NT2/D1 (cell line): ENCODE results near the gene SCNN1G.

Source experiments
- DNase-seq: peaks from one replicate; pipeline ENCODE4 v3.0.0-alpha.2; 2011; ENCODE audit warnings: low read depth, low spot score
- H3K27me3 ChIP-seq: 2 replicates; pipeline ENCODE4 v1.6.0; 2011; ENCODE audit warnings: mild to moderate bottlenecking; ENCODE audit not compliant: insufficient read length, insufficient read depth
- H3K36me3 ChIP-seq: 2 replicates; pipeline ENCODE4 v1.6.1; 2011; ENCODE audit warnings: mild to moderate bottlenecking, low read length, mixed read lengths; ENCODE audit not compliant: insufficient read depth, insufficient read length
- H3K4me1 ChIP-seq: 2 replicates; pipeline ENCODE4 v1.5.1; 2011; ENCODE audit not compliant: insufficient read depth, insufficient read length
- H3K4me3 ChIP-seq: 2 replicates; pipeline ENCODE4 v1.5.1; 2011; ENCODE audit warnings: low read depth; ENCODE audit not compliant: insufficient read length
- H3K9ac ChIP-seq: 2 replicates; pipeline ENCODE4 v1.6.0; 2011; ENCODE audit warnings: low read depth; ENCODE audit not compliant: insufficient read length
- H3K9me3 ChIP-seq: 2 replicates; pipeline ENCODE4 v1.5.1; 2011; ENCODE audit warnings: mild to moderate bottlenecking, low read length; ENCODE audit not compliant: insufficient read depth
- SUZ12 ChIP-seq: IDR thresholded peaks from 2 replicates; pipeline ENCODE4 v1.6.1; 2011; ENCODE audit not compliant: insufficient read length, insufficient read depth; ENCODE audit errors: extremely low read depth
- YY1 ChIP-seq: IDR thresholded peaks from 2 replicates; pipeline ENCODE4 v1.6.1; 2011; ENCODE audit not compliant: insufficient read length, insufficient read depth
- ZNF274 ChIP-seq: IDR thresholded peaks from 2 replicates; pipeline ENCODE4 v1.6.1; 2011; ENCODE audit warnings: mild to moderate bottlenecking, low read depth, low read length

The SCNN1G gene

GRCh38 chr16:23182206-23182678 is 303 bp upstream of the SCNN1G start:
- peak; percentile 68 for DNase-seq
- Histone ChIP-seq H3K4me1 (peaks cover 9% of the 10 kb centered on the region), H3K27me3 (peaks cover 46% of the 10 kb centered on the region), H3K36me3 (no peaks in the 10 kb centered on the region), H3K9ac (no peak overlapping the region), H3K4me3 (no peak overlapping the region), H3K9me3 (no peaks in the 10 kb centered on the region)
- TF ChIP-seq YY1 (no peak), ZNF274 (no peak), SUZ12 (no peak)

DNA sequence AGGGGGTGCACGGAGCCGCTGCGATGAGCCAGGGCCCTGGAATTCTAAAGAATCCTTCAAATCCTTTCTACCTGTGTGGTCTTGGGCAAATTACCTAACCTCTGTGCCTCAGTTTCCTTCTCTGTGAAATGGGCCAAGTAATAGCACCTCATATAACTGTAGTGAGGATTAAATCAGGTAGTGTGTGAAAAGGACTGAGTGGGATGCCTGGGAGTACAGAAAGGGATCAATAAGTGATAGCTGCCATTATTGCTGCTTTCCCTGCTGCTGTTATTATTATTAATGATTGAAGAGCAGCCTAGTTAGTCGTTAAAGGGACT is 958 bp downstream of the SCNN1G start:
- Histone ChIP-seq H3K4me3 (peak overlapping the region; percentile 52), H3K27me3 (peaks cover 46% of the 10 kb centered on the region), H3K9ac (no peak overlapping the region), H3K36me3 (no peaks in the 10 kb centered on the region), H3K9me3 (no peaks in the 10 kb centered on the region), H3K4me1 (peaks cover 12% of the 10 kb centered on the region)
- TF ChIP-seq YY1 (no peak), SUZ12 (no peak)
- no peak for DNase-seq

DNA sequence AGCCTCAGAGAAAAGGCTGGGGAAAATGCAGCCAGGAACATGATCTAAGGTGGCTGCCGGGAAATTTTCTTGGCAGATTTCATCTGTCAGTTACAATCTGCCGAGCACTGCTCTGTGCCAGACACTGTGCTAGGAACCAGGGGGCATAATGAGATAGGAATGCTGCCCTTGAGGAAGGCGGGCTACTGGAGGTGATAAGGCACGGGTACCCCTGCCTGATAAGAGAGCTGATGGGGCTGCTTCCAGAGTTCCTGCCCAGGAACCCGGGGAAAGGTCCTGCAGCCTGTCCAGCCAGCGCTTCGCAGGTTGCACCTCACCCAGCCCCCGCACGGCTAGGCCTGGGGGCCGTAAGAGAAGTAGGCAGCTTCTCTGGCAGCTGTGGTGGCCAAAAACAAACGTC is 3.1 kb downstream of the SCNN1G start:
- DNase-seq = no peak
- no peak for TF ChIP-seq YY1
- TF ChIP-seq ZNF274 = no peak
- TF ChIP-seq SUZ12 = no peak
- H3K4me1 ChIP-seq = peaks cover 12% of the 10 kb centered on the region
- no peaks in the 10 kb centered on the region for H3K36me3 ChIP-seq
- peaks cover 46% of the 10 kb centered on the region for H3K27me3 ChIP-seq
- no peaks in the 10 kb centered on the region for H3K9me3 ChIP-seq
- H3K9ac ChIP-seq = no peak overlapping the region
- no peak overlapping the region for H3K4me3 ChIP-seq

GRCh38 chr16:23186171-23186570 is 3.6 kb downstream of the SCNN1G start:
- Histone ChIP-seq H3K4me3 (no peak overlapping the region), H3K4me1 (peaks cover 12% of the 10 kb centered on the region), H3K27me3 (peaks cover 43% of the 10 kb centered on the region), H3K9ac (no peak overlapping the region), H3K36me3 (no peaks in the 10 kb centered on the region), H3K9me3 (no peaks in the 10 kb centered on the region)
- no peak for DNase-seq
- TF ChIP-seq SUZ12 (no peak), YY1 (no peak), ZNF274 (no peak)

- H3K36me3 ChIP-seq = no peaks in the 10 kb centered on the region
- no peak for DNase-seq
These were observed 4.8 kb downstream of the SCNN1G start for GRCh38 chr16:23187341-23187740.

GRCh38 chr16:23188911-23189310 is 6.4 kb downstream of the SCNN1G start:
- H3K27me3 ChIP-seq = peaks cover 17% of the 10 kb centered on the region
- H3K9me3 ChIP-seq = no peaks in the 10 kb centered on the region

More at GRCh38 chr16:23187341-23187740, 4.8 kb downstream of the SCNN1G start:
- H3K4me1 ChIP-seq = peaks cover 12% of the 10 kb centered on the region
- no peak overlapping the region for H3K9ac ChIP-seq
- TF ChIP-seq YY1 (no peak), SUZ12 (no peak), ZNF274 (no peak)
- no peak overlapping the region for H3K4me3 ChIP-seq
- H3K27me3 ChIP-seq = peaks cover 31% of the 10 kb centered on the region
- H3K9me3 ChIP-seq = no peaks in the 10 kb centered on the region

DNA sequence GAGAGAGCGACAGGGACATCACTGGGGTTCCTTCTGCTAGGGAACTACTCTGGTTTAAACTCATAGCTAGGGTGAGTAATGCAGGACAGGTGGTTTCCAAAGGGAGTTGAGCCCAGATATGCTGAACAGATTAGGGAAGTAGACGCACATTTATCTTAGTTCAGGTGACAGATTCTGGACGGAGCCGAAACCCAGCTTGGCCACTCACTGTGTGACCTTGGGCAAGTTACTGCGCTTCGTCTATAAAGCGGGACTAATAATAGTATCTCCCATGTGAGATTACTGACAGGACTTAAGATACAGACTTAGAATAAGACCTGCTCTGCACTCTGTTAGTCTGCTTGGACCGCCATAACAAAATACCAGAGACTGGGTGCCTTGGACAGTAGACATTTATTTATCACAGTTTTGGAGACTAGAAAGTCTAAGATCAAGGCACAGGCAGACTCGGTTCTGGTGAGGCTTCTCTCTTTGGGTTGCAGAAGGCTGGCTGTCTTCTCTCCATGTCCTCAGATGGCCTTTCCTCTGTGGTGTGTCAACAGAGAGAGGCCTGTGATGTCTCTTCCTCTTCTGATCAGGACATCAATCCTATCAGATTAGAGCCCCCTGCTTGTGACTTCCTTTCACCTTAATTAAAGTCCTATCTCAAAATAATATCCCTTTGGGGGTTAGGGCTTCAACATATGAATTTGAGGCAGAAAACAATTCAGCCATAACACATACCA is 12.1 kb downstream of the SCNN1G start:
- H3K4me1 ChIP-seq = peaks cover 5% of the 10 kb centered on the region
- TF ChIP-seq ZNF274 = no peak
- no peak for TF ChIP-seq SUZ12
- TF ChIP-seq YY1 = no peak
- no peaks in the 10 kb centered on the region for H3K36me3 ChIP-seq
- no peaks in the 10 kb centered on the region for H3K9me3 ChIP-seq
- no peak overlapping the region for H3K9ac ChIP-seq
- no peaks in the 10 kb centered on the region for H3K27me3 ChIP-seq
- DNase-seq = no peak
- H3K4me3 ChIP-seq = no peak overlapping the region

More at GRCh38 chr16:23188911-23189310, 6.4 kb downstream of the SCNN1G start:
- H3K9ac ChIP-seq = no peak overlapping the region
- H3K4me1 ChIP-seq = peaks cover 12% of the 10 kb centered on the region
- no peak overlapping the region for H3K4me3 ChIP-seq
- no peaks in the 10 kb centered on the region for H3K36me3 ChIP-seq
- DNase-seq = no peak
- TF ChIP-seq YY1 = no peak
- TF ChIP-seq SUZ12 = no peak
- TF ChIP-seq ZNF274 = no peak

- Histone ChIP-seq H3K4me1 (peaks cover 5% of the 10 kb centered on the region), H3K9ac (no peak overlapping the region), H3K9me3 (no peaks in the 10 kb centered on the region), H3K36me3 (no peaks in the 10 kb centered on the region), H3K27me3 (no peaks in the 10 kb centered on the region), H3K4me3 (no peak overlapping the region)
- TF ChIP-seq YY1 (no peak), ZNF274 (no peak), SUZ12 (no peak)
- no peak for DNase-seq
These were observed 12.9 kb downstream of the SCNN1G start for GRCh38 chr16:23195366-23195978.
